GM06990 (cell line): Measurements from ENCODE around the gene STH.
"Not testable (repeated sequence)": the region's sequence is repeated elsewhere in the genome, so short reads cannot be mapped to it uniquely, and the experiment has no call there.

Experiments
- DNase-seq: peaks from one replicate; pipeline ENCODE4 v3.0.0-alpha.2; 2011; ENCODE audit not compliant: insufficient read length; ENCODE audit errors: extremely low read depth
- H3K27me3 ChIP-seq: replicated peaks from 2 replicates; pipeline ENCODE4 v1.6.0; 2011; ENCODE audit warnings: low read length; ENCODE audit not compliant: control insufficient read depth, insufficient read depth
- H3K36me3 ChIP-seq: 2 replicates; pipeline ENCODE4 v1.5.1; 2011; ENCODE audit warnings: low read length; ENCODE audit not compliant: control insufficient read depth, insufficient read depth
- H3K4me3 ChIP-seq: replicated peaks from 2 replicates; pipeline ENCODE4 v1.5.1; 2011; ENCODE audit warnings: low read depth, mild to moderate bottlenecking, control low read depth, low read length
- TF ChIP-seq, protein P1 (sequence below): IDR thresholded peaks from 2 replicates; pipeline ENCODE4 v1.5.1; 2011; ENCODE audit warnings: low read length, control low read depth, mild to moderate bottlenecking, inconsistent platforms; ENCODE audit not compliant: insufficient read depth, poor library complexity, severe bottlenecking

STH gene

DNA sequence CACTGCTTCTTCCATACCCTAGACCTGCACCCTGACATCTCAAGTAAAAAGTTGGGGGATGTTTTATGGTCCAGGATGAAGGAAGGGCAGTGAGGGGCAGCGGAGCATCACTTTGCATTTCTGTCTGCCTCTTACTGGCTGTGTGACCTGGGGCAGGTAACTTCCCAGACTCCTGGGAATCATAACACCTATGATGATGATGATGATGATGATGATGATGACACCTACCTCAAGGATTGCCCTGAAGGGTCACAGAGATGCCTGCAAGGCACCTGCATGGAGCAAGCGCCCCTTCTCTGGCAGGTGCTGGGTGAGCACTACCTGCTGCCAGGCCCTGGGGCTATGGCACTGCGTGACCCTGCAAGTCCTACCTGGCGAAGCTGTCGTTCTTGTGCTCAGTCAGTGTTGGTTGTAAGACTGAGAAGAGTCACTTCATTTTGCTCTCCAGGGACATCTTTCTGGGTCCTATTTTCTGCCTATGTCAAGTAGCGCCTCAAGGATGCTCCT, 46.2 kb upstream of the STH start:
- TF ChIP-seq, protein P1, sequence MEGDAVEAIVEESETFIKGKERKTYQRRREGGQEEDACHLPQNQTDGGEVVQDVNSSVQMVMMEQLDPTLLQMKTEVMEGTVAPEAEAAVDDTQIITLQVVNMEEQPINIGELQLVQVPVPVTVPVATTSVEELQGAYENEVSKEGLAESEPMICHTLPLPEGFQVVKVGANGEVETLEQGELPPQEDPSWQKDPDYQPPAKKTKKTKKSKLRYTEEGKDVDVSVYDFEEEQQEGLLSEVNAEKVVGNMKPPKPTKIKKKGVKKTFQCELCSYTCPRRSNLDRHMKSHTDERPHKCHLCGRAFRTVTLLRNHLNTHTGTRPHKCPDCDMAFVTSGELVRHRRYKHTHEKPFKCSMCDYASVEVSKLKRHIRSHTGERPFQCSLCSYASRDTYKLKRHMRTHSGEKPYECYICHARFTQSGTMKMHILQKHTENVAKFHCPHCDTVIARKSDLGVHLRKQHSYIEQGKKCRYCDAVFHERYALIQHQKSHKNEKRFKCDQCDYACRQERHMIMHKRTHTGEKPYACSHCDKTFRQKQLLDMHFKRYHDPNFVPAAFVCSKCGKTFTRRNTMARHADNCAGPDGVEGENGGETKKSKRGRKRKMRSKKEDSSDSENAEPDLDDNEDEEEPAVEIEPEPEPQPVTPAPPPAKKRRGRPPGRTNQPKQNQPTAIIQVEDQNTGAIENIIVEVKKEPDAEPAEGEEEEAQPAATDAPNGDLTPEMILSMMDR, result no peak
- no peak for DNase-seq
- no peak overlapping the region for H3K4me3 ChIP-seq
- H3K36me3 ChIP-seq, result no peaks in the 10 kb centered on the region
- H3K27me3 ChIP-seq, result no peaks in the 10 kb centered on the region; the same call in 1 of the 2 replicates

DNA sequence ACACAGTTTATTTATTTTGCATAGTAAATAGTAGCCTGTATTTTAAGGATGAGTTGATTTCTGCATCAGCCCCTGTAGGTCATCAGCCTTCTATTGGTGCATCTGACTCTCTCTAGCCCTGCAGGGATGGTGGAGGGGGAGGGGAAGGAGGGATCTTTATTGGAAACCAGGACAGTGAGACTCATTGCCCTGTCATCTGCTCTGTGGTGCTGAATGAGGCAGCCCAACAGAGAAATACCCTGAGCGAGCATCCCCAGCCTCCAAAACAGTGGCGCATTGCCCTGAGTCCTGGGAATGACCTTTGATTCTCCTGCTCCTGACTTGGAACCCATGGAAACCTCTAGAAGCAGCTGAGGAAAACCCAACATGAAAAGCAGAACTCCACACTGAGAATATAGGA, 45.5 kb upstream of the STH start:
- H3K36me3 ChIP-seq, result no peaks in the 10 kb centered on the region
- H3K27me3 ChIP-seq, result no peaks in the 10 kb centered on the region; the same call in 1 of the 2 replicates
- TF ChIP-seq, protein P1, result no peak
- DNase-seq, result no peak
- H3K4me3 ChIP-seq, result no peak overlapping the region

DNA sequence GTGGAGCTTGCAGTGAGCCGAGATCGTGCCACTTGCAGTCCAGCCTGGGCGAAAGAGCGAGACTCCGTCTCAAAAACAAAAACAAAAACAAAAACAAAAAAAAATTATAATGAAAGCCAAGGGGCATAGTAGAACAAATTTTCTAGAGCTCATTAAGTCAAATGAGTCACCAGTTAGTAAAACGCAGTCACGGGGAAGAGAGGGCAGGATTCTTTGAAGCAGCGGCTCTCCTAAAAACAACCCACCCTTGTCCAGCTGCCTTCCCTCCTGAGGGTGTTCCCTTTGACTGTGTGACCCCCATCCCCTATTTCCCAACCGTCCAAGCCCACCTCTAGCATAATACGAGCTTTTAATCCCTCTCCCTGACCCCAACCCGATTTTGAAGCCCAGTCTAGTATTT, 44.1 kb upstream of the STH start:
- no peak for DNase-seq
- TF ChIP-seq, protein P1, result no peak
- H3K27me3 ChIP-seq, result no peaks in the 10 kb centered on the region; the same call in 1 of the 2 replicates
- no peak overlapping the region for H3K4me3 ChIP-seq
- H3K36me3 ChIP-seq, result no peaks in the 10 kb centered on the region

DNA sequence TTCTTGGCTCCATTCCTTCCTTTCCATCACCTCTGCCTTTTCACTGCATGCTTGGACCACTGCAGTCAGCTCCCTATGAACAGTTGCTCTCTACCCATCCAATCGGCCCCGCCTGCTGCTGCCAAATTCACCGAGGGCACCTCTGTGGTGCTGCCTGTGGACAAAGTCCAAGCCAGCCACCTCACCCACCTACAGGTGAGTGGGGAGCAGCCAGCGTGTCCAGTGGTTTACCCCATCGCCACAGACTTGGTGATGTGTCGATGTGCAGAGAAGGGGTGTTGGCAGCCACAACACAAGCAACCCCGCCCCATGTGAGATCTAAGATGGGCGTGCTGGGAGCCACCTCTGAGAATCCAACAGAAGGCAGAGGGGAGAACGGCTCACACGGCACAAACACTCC, 43.7 kb upstream of the STH start:
- TF ChIP-seq, protein P1, result no peak
- no peaks in the 10 kb centered on the region; the same call in 1 of the 2 replicates for H3K27me3 ChIP-seq
- H3K36me3 ChIP-seq, result no peaks in the 10 kb centered on the region
- no peak overlapping the region for H3K4me3 ChIP-seq
- DNase-seq, result no peak

DNA sequence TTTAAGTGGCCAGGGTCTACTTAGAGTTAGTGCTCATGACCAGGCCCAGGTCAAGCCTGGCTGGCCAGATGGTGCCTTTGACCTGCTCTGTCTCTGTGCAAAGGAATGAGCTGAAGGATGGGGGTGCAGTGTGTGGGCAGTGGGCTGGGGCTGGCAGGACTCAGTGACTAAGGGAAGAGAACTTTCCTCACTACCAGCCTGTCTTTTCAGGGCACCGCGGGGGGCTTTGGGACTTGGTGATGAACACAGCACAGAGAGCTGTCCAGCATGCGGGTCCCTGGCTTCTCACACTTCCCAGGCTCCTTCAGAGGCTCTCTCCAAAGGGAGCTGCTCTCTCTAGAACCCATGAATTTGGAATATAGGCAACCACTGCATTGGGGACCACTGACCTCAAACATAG, 43.0 kb upstream of the STH start:
- H3K36me3 ChIP-seq, result no peaks in the 10 kb centered on the region
- DNase-seq, result no peak
- no peak overlapping the region for H3K4me3 ChIP-seq
- TF ChIP-seq, protein P1, result no peak
- no peaks in the 10 kb centered on the region; the same call in 1 of the 2 replicates for H3K27me3 ChIP-seq

DNA sequence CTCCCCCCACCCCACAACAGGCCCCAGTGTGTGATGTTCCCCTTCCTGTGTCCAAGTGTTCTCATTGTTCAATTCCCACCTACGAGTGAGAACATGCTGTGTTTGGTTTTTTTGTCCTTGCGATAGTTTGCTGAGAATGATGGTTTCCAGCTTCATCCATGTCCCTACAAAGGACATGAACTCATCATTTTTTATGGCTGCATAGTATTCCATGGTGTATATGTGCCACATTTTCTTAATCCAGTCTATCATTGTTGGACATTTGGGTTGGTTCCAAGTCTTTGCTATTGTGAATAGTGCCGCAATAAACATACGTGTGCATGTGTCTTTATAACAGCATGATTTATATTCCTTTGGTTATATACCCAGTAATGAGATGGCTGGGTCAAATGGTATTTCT, 42.3 kb upstream of the STH start:
- H3K4me3 ChIP-seq, DNase-seq, H3K36me3 ChIP-seq, H3K27me3 ChIP-seq: not testable (repeated sequence)
